T-helper 1 cell treated with Interleukin-12 subunit alpha and Interleukin-12 subunit beta and Interleukin-4 antibody, amounts not matched to agents 30 μg/mL and 1 μg/mL, for 36 hours (primary cell): Measurements from ENCODE around the gene DOHH.

Source experiments
- H3K27ac Mint-ChIP-seq: one replicate; pipeline ENCODE4 v1.8.0; 2021; ENCODE audit warnings: mild to moderate bottlenecking, mixed read lengths
- H3K27me3 Mint-ChIP-seq: one replicate; pipeline ENCODE4 v1.8.0; 2021; ENCODE audit warnings: low read depth, mixed read lengths
- H3K36me3 Mint-ChIP-seq: one replicate; pipeline ENCODE4 v1.8.0; 2021; ENCODE audit warnings: low read depth, mixed read lengths
- H3K4me1 Mint-ChIP-seq: one replicate; pipeline ENCODE4 v1.8.0; 2021; ENCODE audit warnings: low read depth, mixed read lengths
- H3K4me3 Mint-ChIP-seq: one replicate; pipeline ENCODE4 v1.8.0; 2021; ENCODE audit warnings: mild to moderate bottlenecking, moderate library complexity, mixed read lengths
- H3K9me3 Mint-ChIP-seq: one replicate; pipeline ENCODE4 v1.8.0; 2021; ENCODE audit warnings: mixed read lengths

DOHH gene

DNA sequence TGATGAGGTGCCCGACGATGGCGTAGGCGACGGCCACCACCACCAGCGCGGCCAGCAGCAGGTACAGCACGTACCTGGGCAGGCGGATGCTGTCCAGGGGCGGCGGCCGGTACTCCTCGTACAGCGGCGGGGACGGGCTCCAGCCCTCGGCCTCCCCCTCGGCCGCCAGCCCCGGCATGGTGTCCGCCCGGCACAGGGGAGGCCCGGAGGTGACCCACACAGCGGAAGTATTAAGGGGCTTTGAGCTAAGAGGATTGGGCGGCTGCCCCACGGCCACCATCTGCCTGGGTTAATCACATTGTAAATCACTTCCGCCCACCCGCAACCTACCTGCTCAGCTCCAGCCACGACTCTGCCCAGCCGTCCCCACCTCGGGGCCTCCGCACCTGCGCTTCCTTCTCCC lies 17.2 kb downstream of the DOHH start, which contains the start of gene SMIM44:
TSS of gene SMIM44 (minus strand) at position 216 of the 403 bp plus-strand sequence. CDS start at position 178, 38 bp downstream.
- H3K9me3 Mint-ChIP-seq: no peaks in the 10 kb centered on the region
- H3K27me3 Mint-ChIP-seq: no peaks in the 10 kb centered on the region
- peaks cover 2% of the 10 kb centered on the region for H3K36me3 Mint-ChIP-seq
- no peak within 1 kb of the TSS for H3K4me3 Mint-ChIP-seq
- peaks cover 7% of the 10 kb centered on the region for H3K4me1 Mint-ChIP-seq
- H3K27ac Mint-ChIP-seq: no peak within 1 kb of the TSS

DNA sequence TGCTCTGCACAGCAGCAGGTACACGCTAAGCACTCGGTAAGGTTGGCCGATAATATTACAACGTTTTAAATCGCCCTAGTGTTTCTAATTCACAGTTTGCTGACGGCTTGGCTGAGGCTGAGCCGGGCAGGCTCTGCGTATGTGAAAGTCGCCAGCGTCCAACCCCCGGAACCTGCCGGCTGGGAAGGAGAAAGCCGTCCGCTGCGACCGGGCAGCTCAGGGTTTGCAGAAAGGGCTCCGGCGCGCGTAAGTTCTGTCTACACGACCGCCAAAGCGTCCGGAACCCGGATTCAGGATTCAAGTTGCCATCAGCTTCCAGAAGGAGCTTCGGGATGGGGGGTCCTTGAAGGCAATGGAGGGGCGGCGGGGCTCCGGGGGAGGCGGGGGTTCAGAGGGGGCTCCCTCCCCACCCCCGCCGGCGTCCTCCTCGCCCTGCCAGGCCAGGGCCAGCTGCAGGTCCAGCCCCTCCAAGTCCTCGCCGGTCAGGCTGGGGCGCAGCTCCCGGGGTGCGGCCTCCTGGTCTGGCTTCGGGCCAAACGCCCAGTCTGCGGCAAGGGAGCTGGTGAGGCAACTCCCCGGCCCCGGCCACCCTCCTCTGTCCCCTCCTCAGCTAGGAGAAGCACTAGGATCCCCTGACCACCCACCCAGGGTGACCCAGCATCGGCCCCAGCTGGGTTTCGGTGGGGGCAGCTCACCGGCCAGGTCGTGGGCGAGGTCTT lies 17.8 kb downstream of the DOHH start:
- Mint-ChIP-seq H3K9me3 (no peaks in the 10 kb centered on the region), H3K27me3 (peaks cover 3% of the 10 kb centered on the region), H3K4me3 (no peak overlapping the region), H3K27ac (no peak overlapping the region), H3K36me3 (peaks cover 2% of the 10 kb centered on the region), H3K4me1 (peaks cover 7% of the 10 kb centered on the region)

DNA sequence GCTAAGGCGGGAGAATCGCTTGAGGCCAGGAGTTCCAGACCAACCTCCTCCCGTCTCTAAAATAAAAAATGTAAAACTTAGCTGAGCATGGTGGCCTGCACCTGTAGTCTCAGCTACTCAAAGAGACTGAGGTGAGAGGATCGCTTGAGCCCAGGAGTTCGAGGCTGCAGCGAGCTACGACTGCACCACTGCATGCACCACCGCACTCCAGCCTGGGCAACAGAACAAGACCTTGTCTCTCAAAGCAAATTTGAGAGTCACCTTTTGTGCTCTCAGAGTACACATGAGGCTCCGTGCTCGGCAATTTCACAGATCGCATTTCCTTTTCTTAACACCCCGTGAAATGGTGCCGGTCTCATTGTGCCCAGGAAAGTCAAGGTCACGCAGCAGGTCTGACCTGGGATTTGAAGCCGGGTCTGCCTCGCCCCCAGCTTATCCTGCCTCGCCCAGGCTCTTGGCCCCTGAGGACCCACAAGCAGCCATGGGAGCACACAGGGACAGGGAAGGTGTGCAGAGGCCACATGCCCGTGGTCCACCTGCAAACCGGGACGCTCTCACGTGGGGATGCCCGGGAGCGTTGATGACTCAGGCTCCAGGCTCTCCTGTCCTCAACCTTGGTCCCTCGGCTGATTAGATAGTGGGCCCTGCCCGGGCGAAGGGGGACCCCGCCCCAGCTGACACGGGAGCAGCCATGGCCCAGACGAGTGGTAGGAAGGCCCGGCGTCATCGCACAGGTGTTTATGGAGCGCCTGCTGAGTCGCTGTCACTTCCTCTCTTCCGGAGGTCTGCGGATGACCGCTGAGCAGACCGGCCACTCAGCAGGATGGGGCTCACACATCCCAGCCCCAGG lies 19.0 kb downstream of the DOHH start:
- Mint-ChIP-seq H3K9me3 (no peaks in the 10 kb centered on the region), H3K27me3 (peaks cover 3% of the 10 kb centered on the region), H3K4me3 (no peak overlapping the region)

DNA sequence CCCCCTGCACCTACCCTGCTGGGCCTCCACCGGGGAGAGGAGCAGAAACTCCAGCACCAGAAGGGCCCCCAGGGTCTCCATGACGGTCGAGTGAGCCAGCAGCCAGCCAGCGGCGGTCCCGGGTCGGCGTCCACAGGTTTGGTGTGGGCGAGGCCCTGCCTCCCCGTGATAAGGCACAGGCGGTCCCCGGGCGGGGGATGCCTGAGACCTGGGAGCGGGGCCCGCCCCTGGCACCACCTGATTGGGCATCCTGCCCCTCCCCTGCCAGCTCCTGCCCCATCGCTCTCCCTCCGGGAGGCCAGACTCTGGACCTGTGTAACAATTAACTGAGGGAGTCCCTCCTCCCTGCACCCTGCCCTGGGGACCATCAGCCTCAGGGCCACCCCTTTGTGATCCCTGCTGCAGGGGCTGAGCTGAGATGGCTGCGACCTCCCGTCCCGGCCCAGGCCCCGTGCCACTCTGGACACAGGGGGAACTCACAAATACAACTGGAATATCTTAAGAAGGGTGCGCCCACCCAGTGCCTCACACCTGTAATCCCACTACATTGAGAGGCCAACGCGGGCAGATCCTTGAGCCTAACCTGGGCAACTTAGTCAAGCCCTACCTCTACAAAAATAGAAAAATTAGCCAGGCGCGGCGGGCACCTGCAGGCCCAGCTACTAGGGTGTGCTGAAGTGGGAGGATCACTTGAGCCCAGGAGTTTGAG lies 19.9 kb downstream of the DOHH start, which contains the start of gene SMIM24:
TSS of gene SMIM24 (minus strand) at position 143 of the 709 bp plus-strand sequence. CDS start at position 81, 62 bp downstream.
- H3K27me3 Mint-ChIP-seq: peaks cover 3% of the 10 kb centered on the region
- peaks cover 7% of the 10 kb centered on the region for H3K4me1 Mint-ChIP-seq
- no peak within 1 kb of the TSS for H3K4me3 Mint-ChIP-seq
- no peaks in the 10 kb centered on the region for H3K36me3 Mint-ChIP-seq
- no peak within 1 kb of the TSS for H3K27ac Mint-ChIP-seq
- H3K9me3 Mint-ChIP-seq: no peaks in the 10 kb centered on the region

More for the DNA sequence above, 19.0 kb downstream of the DOHH start:
- no peaks in the 10 kb centered on the region for H3K36me3 Mint-ChIP-seq
- no peak overlapping the region for H3K27ac Mint-ChIP-seq
- peaks cover 7% of the 10 kb centered on the region for H3K4me1 Mint-ChIP-seq

DNA sequence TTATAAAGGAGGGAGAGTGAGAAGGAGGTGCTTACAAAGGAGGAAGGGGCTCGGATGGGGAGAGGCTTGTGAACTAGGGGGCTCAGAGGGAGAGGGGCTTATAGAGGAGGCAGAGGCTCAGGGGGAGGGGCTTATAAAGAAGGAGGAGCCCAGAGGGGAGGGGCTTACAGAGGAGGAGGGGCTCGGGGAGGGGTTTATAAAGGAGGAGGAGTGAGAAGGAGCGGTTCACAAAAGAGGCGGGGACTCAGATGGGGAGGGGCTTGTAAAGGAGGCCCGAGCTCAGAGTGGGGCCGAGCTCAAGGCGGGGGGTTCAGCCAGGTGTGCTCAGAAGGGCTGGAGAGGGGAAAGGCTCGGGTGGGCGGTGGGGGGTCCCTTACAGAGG lies 20.6 kb downstream of the DOHH start:
- H3K4me1 Mint-ChIP-seq: peaks cover 5% of the 10 kb centered on the region
- H3K4me3 Mint-ChIP-seq: no peak overlapping the region
- peaks cover 3% of the 10 kb centered on the region for H3K27me3 Mint-ChIP-seq
- H3K36me3 Mint-ChIP-seq: no peaks in the 10 kb centered on the region
- H3K27ac Mint-ChIP-seq: no peak overlapping the region
- H3K9me3 Mint-ChIP-seq: no peaks in the 10 kb centered on the region

DNA sequence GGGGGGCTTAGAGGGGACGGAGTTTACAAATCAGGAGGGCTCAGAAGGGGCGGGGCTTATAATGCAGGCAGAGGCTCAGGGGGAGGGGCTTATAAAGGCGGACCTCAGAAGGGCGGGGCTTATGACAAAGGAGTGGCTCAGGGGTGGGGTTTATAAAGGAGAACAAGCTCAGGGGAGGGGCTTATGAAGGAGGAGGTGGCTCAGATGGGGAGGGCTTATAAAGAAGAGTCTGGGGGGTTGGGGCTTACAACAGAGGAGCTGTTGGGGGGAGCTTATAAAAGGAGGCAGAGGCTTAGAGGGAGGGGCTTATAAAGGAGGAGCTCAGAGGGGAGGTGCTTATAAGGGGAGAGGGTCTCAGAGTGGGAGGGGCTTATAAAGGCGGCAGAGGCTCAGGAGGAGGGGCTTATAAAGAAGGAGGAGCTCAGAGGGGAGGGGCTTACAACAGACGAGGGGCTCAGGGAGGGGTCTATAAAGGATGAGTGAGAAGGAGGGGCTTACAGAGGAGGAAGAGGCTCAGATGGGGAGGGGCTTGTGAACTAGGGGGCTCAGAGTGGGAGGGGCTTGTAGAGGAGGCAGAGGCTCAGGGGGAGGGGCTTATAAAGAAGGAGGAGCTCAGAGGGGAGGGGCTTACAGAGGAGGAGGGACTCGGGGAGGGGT lies 21.2 kb downstream of the DOHH start:
- H3K36me3 Mint-ChIP-seq: no peaks in the 10 kb centered on the region
- H3K27me3 Mint-ChIP-seq: peaks cover 3% of the 10 kb centered on the region
- H3K4me3 Mint-ChIP-seq: no peak overlapping the region
- H3K9me3 Mint-ChIP-seq: no peaks in the 10 kb centered on the region
- H3K4me1 Mint-ChIP-seq: peaks cover 5% of the 10 kb centered on the region
- H3K27ac Mint-ChIP-seq: no peak overlapping the region

DNA sequence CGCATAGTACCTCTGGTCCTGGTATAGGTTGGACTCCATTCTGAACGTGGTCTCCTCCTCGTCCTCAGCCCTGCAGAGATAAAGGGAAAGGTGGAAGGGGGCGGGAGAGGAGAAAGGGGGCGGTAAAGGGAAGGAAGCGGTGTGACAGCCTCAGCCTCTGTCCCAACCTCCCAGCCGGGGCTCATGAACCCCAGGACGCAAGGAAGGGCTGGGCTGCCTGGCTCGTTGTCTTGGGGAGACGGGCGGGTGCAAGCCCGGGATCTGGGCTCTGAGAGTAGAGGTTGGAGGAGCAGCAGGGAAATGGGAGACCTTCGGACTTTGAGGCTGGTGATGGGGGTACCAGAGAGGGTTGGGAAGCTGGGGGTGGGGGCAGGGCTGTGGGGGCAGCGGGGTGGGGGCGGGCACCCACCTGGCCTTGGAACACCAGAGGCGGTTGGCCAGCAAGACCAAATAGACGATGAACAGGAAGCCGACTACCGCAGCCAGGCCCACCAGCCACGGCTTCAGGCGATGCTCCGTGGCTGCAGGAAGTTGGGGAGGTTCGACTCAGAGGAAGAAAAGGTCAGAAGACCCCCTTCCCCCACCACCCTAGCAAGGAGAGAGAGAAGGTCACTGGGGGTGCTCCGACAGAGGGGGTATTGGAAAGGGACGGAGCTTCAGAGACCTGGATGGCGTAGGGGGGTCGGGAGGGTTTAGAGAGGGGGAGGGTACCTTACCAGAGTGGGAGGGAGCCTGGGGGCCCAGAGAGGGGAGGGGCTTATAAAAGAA lies 21.9 kb downstream of the DOHH start:
- peaks cover 3% of the 10 kb centered on the region for H3K27me3 Mint-ChIP-seq
- no peaks in the 10 kb centered on the region for H3K9me3 Mint-ChIP-seq
- H3K36me3 Mint-ChIP-seq: no peaks in the 10 kb centered on the region
- peak overlapping the region; percentile 70 for H3K4me3 Mint-ChIP-seq
- H3K4me1 Mint-ChIP-seq: peaks cover 5% of the 10 kb centered on the region
- H3K27ac Mint-ChIP-seq: no peak overlapping the region

DNA sequence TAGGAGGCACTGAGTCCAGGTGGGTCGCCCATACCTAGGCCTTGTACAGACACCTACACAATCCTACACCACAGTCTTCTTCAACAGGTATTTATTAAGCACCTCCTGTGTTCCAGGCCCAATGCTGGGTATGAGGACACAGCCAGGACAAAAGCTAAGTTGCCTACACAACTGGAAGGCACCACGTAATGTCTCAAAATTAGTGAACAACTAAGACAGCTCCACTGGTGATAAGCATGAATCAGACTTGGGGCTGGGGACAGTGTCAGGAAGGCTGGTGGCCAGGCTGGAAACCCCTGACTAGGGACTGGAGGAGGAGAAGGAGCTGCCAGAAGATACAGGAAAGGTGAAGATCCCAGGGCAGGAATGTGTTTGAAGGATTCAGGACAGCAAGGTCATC lies 22.5 kb downstream of the DOHH start:
- Mint-ChIP-seq H3K36me3 (no peaks in the 10 kb centered on the region), H3K27me3 (peaks cover 3% of the 10 kb centered on the region), H3K9me3 (no peaks in the 10 kb centered on the region), H3K4me3 (peak overlapping the region; percentile 23), H3K4me1 (peaks cover 5% of the 10 kb centered on the region), H3K27ac (no peak overlapping the region)

DNA sequence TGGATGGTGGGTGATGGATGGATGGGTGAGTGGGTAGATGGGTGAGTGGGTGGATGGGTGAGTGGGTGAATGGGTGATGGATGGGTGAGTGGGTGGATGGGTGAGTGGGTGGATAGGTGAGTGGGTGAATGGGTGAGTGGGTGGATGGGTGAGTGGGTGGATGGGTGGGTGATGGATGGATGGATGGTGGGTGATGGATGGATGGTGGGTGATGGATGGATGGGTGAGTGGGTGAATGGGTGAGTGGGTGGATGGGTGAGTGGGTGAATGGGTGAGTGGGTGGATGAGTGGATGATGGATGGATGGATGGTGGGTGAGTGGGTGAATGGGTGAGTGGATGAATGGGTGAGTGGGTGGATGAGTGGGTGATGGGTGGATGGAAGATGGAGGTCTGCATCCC lies 23.0 kb downstream of the DOHH start:
- no peaks in the 10 kb centered on the region for H3K36me3 Mint-ChIP-seq
- no peaks in the 10 kb centered on the region for H3K9me3 Mint-ChIP-seq
- peaks cover 3% of the 10 kb centered on the region for H3K27me3 Mint-ChIP-seq
- no peak overlapping the region for H3K4me3 Mint-ChIP-seq
- H3K27ac Mint-ChIP-seq: no peak overlapping the region
- H3K4me1 Mint-ChIP-seq: peaks cover 5% of the 10 kb centered on the region

DNA sequence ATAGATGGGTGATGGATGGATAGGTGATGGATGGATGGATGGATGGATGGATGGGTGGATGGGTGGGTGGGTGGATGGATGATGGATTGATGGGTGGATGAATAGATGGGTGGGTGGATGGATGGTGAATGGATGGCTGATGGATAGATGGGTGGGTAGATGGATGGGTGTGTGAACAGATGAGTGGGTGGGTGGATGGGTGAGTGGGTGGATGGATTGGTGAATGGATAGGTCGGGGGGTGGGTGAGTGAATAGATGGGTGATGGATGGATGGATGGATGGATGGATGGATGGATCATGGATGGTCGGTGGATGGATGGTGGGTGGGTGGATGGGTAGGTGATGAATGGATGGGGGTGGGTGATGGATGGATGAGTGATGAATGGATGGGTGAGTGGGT lies 23.6 kb downstream of the DOHH start:
- Mint-ChIP-seq H3K36me3 (no peaks in the 10 kb centered on the region), H3K27me3 (peaks cover 3% of the 10 kb centered on the region), H3K9me3 (no peaks in the 10 kb centered on the region), H3K4me3 (no peak overlapping the region), H3K4me1 (peaks cover 5% of the 10 kb centered on the region), H3K27ac (no peak overlapping the region)

DNA sequence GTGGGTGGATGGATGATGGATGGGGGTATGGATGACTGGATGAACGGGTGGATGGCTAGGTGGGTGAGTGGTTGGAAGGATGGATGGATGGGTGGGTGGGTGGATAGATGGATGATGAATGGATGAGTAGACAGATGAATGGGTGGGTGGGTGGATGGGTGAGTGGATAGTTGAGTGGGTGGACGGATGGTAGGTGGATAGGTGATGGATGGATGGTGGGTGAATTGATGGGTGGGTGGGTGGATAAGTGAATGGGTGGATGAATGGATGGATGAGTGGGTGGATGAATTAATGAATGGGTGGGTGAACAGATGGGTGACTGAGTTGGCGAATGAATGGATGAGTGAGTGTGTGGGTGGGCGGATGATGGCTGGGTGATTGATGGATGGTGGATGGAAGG lies 25.0 kb downstream of the DOHH start:
- Mint-ChIP-seq H3K27ac (no peak overlapping the region), H3K4me3 (no peak overlapping the region), H3K9me3 (no peaks in the 10 kb centered on the region), H3K27me3 (peaks cover 3% of the 10 kb centered on the region), H3K36me3 (no peaks in the 10 kb centered on the region), H3K4me1 (peaks cover 5% of the 10 kb centered on the region)

DNA sequence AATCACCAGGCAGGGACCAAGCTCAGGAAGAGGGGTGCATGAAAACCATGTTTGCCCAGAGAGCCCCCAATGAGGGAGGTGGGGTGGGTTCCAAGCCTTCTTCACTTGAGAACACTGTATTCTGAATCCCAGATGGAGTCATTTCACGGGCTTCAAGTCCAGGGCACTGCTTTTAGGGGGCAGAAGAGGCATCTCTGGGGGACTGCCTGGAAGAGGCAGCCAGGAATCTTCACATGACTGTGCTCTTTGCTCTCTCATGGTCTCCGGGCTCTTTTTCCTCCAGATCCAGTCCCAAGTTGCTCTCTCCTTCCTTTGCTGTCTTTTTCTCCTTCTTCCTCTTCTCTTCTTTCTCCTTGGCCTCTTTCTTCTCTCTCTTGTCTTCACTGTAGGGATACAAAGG lies 25.9 kb downstream of the DOHH start:
- Mint-ChIP-seq H3K4me3 (no peak overlapping the region), H3K36me3 (no peaks in the 10 kb centered on the region), H3K27ac (no peak overlapping the region), H3K9me3 (no peaks in the 10 kb centered on the region), H3K27me3 (peaks cover 3% of the 10 kb centered on the region), H3K4me1 (peaks cover 5% of the 10 kb centered on the region)

DNA sequence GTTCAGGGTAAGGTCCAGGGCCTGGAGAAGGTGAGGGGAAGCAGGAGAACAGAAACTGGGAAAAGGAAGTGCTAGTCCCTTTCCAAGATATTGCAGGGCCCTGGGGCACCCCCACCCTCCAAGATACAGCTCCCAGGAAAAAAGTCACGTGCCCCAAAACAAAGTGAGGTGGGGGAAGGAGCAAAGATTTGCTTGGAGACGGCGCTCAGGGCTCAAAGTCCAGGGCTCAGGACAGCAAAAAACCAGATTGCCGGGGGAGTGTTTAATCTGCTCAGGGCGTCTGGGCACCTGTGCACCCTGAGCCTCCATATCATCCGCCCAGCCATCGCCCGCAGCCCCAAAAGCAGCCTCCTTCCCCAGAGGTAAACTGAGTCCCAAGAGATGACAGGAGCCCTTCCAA lies 26.5 kb downstream of the DOHH start:
- Mint-ChIP-seq H3K4me3 (no peak overlapping the region), H3K27ac (no peak overlapping the region), H3K4me1 (peaks cover 2% of the 10 kb centered on the region), H3K27me3 (peaks cover 3% of the 10 kb centered on the region), H3K36me3 (no peaks in the 10 kb centered on the region), H3K9me3 (no peaks in the 10 kb centered on the region)
